Cardiac muscle cell (in vitro differentiated cells and primary cell): ENCODE data around the gene SYT9. TPM values are rescaled to one million over a fixed set of nuclear protein-coding genes. Genes with fewer than 3 reads are reported as not detected.

Source experiments
- DNase-seq, 2 donors: peaks; one replicate each; pipeline versions ENCODE4 v3.0.0 to v3.0.0-alpha.2; 2010 to 2017; ENCODE audit warnings: low read depth in 1 of 2, low spot score in 1 of 2
- H3K27ac ChIP-seq: fragments of 200-600 bp; sonication (generic); 2 replicates; pipeline ENCODE4 v1.5.1; 2016
- H3K27me3 ChIP-seq: fragments of 200-600 bp; sonication (generic); 2 replicates; pipeline ENCODE4 v1.6.0; 2016; ENCODE audit warnings: control low read depth
- H3K36me3 ChIP-seq: fragments of 200-600 bp; sonication (generic); 2 replicates; pipeline ENCODE4 v1.5.1; 2016; ENCODE audit warnings: control low read depth
- H3K4me1 ChIP-seq: fragments of 200-600 bp; sonication (generic); 2 replicates; pipeline ENCODE4 v1.8.1; 2017; ENCODE audit warnings: low read depth, mild to moderate bottlenecking, mixed run types
- H3K4me3 ChIP-seq: fragments of 200-600 bp; sonication (generic); 2 replicates; pipeline ENCODE4 v1.5.1; 2016; ENCODE audit warnings: mild to moderate bottlenecking
- H3K9me3 ChIP-seq: fragments of 200-600 bp; sonication (generic); 2 replicates; pipeline ENCODE4 v1.5.1; 2017; ENCODE audit warnings: low read depth, mild to moderate bottlenecking, control low read depth
- polyA plus RNA-seq: library from polyadenylated mRNA; unstranded; fragments of >200 nt; fragmentation: Nextera tagmentation; extraction: Ambion mirVana; gene quantifications from 2 replicates; pipeline ENCODE4 v1.2.1, GENCODE V29; 2016
- total RNA-seq: library from RNA; depleted of rRNA; stranded (reverse); fragments of >200 nt; gene quantifications from 2 replicates; pipeline ENCODE4 v1.2.3, GENCODE V29; 2016
- TF ChIP-seq, protein P1 (sequence below): IDR thresholded peaks from 2 replicates; pipeline ENCODE4 v1.5.1; 2012; ENCODE audit warnings: low read depth, mild to moderate bottlenecking, low read length

Gene SYT9
- total and polyA plus RNA-seq, 2 experiments from 2014 or later: 1.3 to 2.2 TPM

DNA sequence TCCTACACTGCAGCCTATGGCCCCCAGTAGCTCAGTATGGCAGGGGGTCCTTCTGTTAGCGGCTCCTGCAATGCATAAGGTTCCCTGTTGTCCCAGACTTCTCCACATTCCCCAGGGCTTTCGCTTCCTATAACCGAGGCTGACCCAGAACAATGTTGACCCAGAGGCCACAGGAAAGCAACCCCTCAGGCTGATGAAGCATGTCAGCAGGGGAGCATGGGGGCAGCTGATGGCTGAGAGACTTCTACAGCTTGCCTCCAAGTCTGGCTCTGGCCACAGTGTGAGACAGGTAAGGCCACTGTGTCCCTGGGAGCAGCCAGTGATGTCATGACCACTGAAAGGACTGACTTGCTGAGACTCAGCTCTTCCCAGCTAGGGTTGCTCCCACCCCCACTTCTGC lies 249.5 kb downstream of the SYT9 start:
- no peak for DNase-seq
- no peaks in the 10 kb centered on the region for H3K36me3 ChIP-seq
- H3K27ac ChIP-seq: no peak overlapping the region
- H3K4me3 ChIP-seq: no peak overlapping the region
- no peaks in the 10 kb centered on the region for H3K9me3 ChIP-seq
- H3K27me3 ChIP-seq: no peaks in the 10 kb centered on the region
- H3K4me1 ChIP-seq: no peaks in the 10 kb centered on the region
- TF ChIP-seq, protein P1, sequence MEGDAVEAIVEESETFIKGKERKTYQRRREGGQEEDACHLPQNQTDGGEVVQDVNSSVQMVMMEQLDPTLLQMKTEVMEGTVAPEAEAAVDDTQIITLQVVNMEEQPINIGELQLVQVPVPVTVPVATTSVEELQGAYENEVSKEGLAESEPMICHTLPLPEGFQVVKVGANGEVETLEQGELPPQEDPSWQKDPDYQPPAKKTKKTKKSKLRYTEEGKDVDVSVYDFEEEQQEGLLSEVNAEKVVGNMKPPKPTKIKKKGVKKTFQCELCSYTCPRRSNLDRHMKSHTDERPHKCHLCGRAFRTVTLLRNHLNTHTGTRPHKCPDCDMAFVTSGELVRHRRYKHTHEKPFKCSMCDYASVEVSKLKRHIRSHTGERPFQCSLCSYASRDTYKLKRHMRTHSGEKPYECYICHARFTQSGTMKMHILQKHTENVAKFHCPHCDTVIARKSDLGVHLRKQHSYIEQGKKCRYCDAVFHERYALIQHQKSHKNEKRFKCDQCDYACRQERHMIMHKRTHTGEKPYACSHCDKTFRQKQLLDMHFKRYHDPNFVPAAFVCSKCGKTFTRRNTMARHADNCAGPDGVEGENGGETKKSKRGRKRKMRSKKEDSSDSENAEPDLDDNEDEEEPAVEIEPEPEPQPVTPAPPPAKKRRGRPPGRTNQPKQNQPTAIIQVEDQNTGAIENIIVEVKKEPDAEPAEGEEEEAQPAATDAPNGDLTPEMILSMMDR: no peak

DNA sequence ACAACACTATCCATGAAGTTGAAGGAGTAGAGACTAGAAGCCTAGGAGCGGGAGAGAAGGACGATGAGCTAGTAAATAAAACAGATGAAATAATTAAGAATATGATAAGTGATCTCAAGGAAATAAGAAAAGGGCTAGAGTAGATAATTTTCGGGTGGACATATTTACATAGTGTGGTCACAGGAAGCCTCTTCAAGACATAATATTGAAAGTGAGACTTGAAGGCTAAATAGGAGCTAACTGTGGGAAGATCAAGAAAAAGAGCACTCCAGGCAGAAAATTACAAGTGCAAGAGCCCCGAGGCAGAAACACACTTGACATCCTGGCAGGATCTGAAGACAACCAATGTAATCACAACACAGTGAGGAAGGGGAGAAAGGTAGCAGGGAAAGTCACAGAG lies 250.2 kb downstream of the SYT9 start:
- TF ChIP-seq, protein P1: no peak
- H3K27ac ChIP-seq: no peak overlapping the region
- DNase-seq: no peak

DNA sequence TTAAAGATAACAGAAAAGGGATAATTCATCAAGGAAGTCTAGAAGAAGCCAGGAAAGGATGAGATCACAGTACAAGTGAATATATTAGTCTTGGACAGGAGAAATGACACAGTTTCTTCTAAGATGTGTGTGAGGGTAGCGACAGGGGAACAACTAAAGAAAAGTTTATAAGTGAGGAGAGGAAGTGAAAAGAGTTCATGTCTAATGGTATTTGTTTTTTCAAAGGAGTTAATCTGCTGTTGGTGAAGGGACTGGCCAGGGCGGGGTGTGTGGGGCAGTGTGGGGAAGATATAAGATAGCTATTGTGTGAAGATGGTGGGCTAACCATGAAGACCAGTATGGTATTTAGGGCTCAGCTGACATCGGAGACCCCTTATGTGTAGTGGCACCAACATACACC lies 254.5 kb downstream of the SYT9 start:
- no peak for DNase-seq

More for the DNA sequence above, 250.2 kb downstream of the SYT9 start:
- Histone ChIP-seq H3K27me3 (no peaks in the 10 kb centered on the region), H3K9me3 (no peaks in the 10 kb centered on the region), H3K36me3 (no peaks in the 10 kb centered on the region), H3K4me1 (no peaks in the 10 kb centered on the region), H3K4me3 (no peak overlapping the region)

DNA sequence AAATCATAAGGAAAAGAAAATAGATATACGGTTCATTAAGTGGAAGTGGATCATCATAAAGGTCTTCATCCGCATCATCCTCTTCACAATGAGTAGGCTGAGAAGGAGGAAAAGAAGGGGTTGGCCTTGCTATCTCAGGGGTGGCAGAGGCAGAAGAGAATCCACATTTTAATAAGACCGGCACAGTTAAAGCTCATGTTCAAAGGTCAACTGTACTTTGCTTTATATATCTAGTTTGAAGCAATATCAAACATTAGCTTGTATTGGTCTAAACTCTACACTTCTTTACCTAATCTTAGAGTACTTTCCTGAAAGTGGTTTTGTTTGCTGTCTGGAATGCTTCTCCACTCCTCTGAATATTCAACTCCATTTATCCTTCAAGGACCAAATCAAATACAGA lies 256.4 kb downstream of the SYT9 start:
- Histone ChIP-seq H3K36me3 (no peaks in the 10 kb centered on the region), H3K27ac (no peak overlapping the region), H3K4me3 (no peak overlapping the region), H3K4me1 (peaks cover 13% of the 10 kb centered on the region), H3K27me3 (no peaks in the 10 kb centered on the region), H3K9me3 (no peaks in the 10 kb centered on the region)
- TF ChIP-seq, protein P1: no peak
- no peak for DNase-seq

More for the DNA sequence above, 254.5 kb downstream of the SYT9 start:
- TF ChIP-seq, protein P1: no peak
- no peaks in the 10 kb centered on the region for H3K27me3 ChIP-seq
- no peak overlapping the region for H3K4me3 ChIP-seq
- H3K27ac ChIP-seq: no peak overlapping the region
- no peaks in the 10 kb centered on the region for H3K4me1 ChIP-seq
- H3K36me3 ChIP-seq: no peaks in the 10 kb centered on the region
- no peaks in the 10 kb centered on the region for H3K9me3 ChIP-seq

DNA sequence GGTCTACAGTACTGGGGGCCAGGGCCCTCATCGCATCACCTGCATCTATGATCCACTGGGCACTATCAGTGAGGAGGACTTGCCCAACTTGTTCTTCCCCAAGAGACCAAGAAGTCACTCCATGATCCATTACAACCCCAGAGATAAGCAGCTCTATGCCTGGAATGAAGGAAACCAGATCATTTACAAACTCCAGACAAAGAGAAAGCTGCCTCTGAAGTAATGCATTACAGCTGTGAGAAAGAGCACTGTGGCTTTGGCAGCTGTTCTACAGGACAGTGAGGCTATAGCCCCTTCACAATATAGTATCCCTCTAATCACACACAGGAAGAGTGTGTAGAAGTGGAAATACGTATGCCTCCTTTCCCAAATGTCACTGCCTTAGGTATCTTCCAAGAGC lies 258.3 kb downstream of the SYT9 start:
- H3K4me3 ChIP-seq: no peak overlapping the region

More for the DNA sequence above, 258.3 kb downstream of the SYT9 start:
- Histone ChIP-seq H3K27ac (no peak overlapping the region), H3K36me3 (no peaks in the 10 kb centered on the region), H3K27me3 (peaks cover 9% of the 10 kb centered on the region), H3K9me3 (no peaks in the 10 kb centered on the region), H3K4me1 (peaks cover 13% of the 10 kb centered on the region)
- TF ChIP-seq, protein P1: no peak
- peak in 1 of 2 donors; percentile 39 for DNase-seq
